ENCODE results near the gene RGS1. TPM values are rescaled to one million over a fixed set of nuclear protein-coding genes. Genes with fewer than 3 reads are reported as not detected.

The RGS1 gene
- total RNA-seq, 1 donor from 2014 or later, result 0.32 TPM

- intact Hi-C loops (cut with DNase I), result loop anchor here (10.0 kb wide), 1 partner anchor 412 kb away; no protein-coding TSS in a partner anchor
Measured at GRCh38 chr1:192602757-192603156, 27.2 kb downstream of the RGS1 start.

GRCh38 chr1:192603218-192603787 lies 27.7 kb downstream of the RGS1 start:
- no peak for ATAC-seq
- no peak for DNase-seq (ENCODE audit: missing footprints)
- intact Hi-C loops (cut with DNase I), result loop anchor here (10.0 kb wide), 1 partner anchor 411 kb away; no protein-coding TSS in a partner anchor

More at GRCh38 chr1:192602757-192603156, 27.2 kb downstream of the RGS1 start:
- no peak for ATAC-seq
- no peak for DNase-seq (ENCODE audit: missing footprints)

GRCh38 chr1:192604979-192605620 lies 29.5 kb downstream of the RGS1 start:
- intact Hi-C loops (cut with DNase I), result loop anchor here (10.0 kb wide), 1 partner anchor 410 kb away; no protein-coding TSS in a partner anchor
- no peak for DNase-seq (ENCODE audit: missing footprints)
- ATAC-seq, result no peak

- intact Hi-C loops (cut with DNase I), result loop anchor here (10.0 kb wide), 1 partner anchor 406 kb away; no protein-coding TSS in a partner anchor
- ATAC-seq (no peak), DNase-seq (ENCODE audit: missing footprints) (no peak)
Measured at GRCh38 chr1:192608671-192609070, 33.1 kb downstream of the RGS1 start.

- ATAC-seq, result peak; percentile 57
- DNase-seq (ENCODE audit: missing footprints), result peak; percentile 84
- intact Hi-C loops (cut with DNase I), result loop anchor here (1.0 to 10.0 kb wide), 2 partner anchors 132 to 405 kb away; no protein-coding TSS in a partner anchor
Measured at GRCh38 chr1:192609110-192610079, 33.8 kb downstream of the RGS1 start.

- intact Hi-C loops (cut with DNase I), result loop anchor here (1.0 kb wide), 1 partner anchor 133 kb away; no protein-coding TSS in a partner anchor
- ATAC-seq (no peak), DNase-seq (ENCODE audit: missing footprints) (no peak)
Measured at GRCh38 chr1:192610112-192610889, 34.7 kb downstream of the RGS1 start.

GRCh38 chr1:192615055-192615454 lies 39.5 kb downstream of the RGS1 start:
- intact Hi-C loops (cut with DNase I), result no loop called here

GRCh38 chr1:192620071-192620635 lies 44.6 kb downstream of the RGS1 start:
- no peak for DNase-seq (ENCODE audit: missing footprints)
- intact Hi-C loops (cut with DNase I), result no loop called here
- ATAC-seq, result no peak

More at GRCh38 chr1:192615055-192615454, 39.5 kb downstream of the RGS1 start:
- no peak for ATAC-seq
- DNase-seq (ENCODE audit: missing footprints), result no peak

GRCh38 chr1:192626366-192627179 lies 51.0 kb downstream of the RGS1 start:
- DNase-seq (ENCODE audit: missing footprints) (no peak), ATAC-seq (peak; percentile 79)
- intact Hi-C loops (cut with DNase I), result loop anchor here (5.0 kb wide), 1 partner anchor 181 kb away; the partner anchor contains the start of gene RGS2

GRCh38 chr1:192627901-192628300 lies 52.3 kb downstream of the RGS1 start:
- ATAC-seq, result no peak
- intact Hi-C loops (cut with DNase I), result loop anchor here (5.0 kb wide), 1 partner anchor 179 kb away; the partner anchor contains the start of gene RGS2
- DNase-seq (ENCODE audit: missing footprints), result no peak

GRCh38 chr1:192628396-192629057 lies 53.0 kb downstream of the RGS1 start:
- intact Hi-C loops (cut with DNase I), result loop anchor here (5.0 kb wide), 1 partner anchor 179 kb away; the partner anchor contains the start of gene RGS2
- DNase-seq (ENCODE audit: missing footprints) (no peak), ATAC-seq (no peak)

GRCh38 chr1:192629612-192630011 lies 54.0 kb downstream of the RGS1 start:
- intact Hi-C loops (cut with DNase I), result loop anchor here (5.0 kb wide), 1 partner anchor 178 kb away; the partner anchor contains the start of gene RGS2
- DNase-seq (ENCODE audit: missing footprints), result no peak
- peak; percentile 73 for ATAC-seq

Other genes with a start within 250 kb of the RGS1 start
- not detected for gene RGS13, start 60.4 kb downstream of the RGS1 start, total RNA-seq
- 19.4 TPM for gene RGS2, start 233.3 kb downstream of the RGS1 start, total RNA-seq

Data from Right ventricle myocardium inferior (tissue), 1 donor.